Left colon (tissue), 2 donors: ENCODE measurements around the gene CCNYL1. TPM values are rescaled to one million over a fixed set of nuclear protein-coding genes. Genes with fewer than 3 reads are reported as not detected.
"Not testable (repeated sequence)": the region's sequence is repeated elsewhere in the genome, so short reads cannot be mapped to it uniquely, and the experiment has no call there.

ENCODE experiments used
- ATAC-seq: fragments of 200-7000 bp; cut with Tn5 transposase; one replicate; pipeline ENCODE4 v1.9.1; 2020; ENCODE audit warnings: mild to moderate bottlenecking, moderate library complexity
- DNase-seq, 2 donors: peaks; one replicate each; pipeline ENCODE4 v3.0.0-alpha.2; 2020
- intact Hi-C, 2 donors: fragments of 100-400 bp; cut with DNase I in 1 of 2; cut with micrococcal nuclease in 1 of 2; formaldehyde crosslinking; loops; one replicate each; pipeline versions ENCODE4 v1.11.2 to v1.14.0; 2022; cut with DNase I, micrococcal nuclease
- total RNA-seq, 2 donors: library from RNA; stranded (reverse); fragmentation: NEBNext Ultra II Directional; extraction: Animal tissue kit (Norgen Biotek cat#: 25700); gene quantifications; one replicate each; pipeline ENCODE4 v1.2.1, GENCODE V29; 2021
- donor health status: DM: no; HTN: no; CAD: no.
- donor health status: DM: yes; HTN: yes; CAD: no.

The CCNYL1 gene
- total RNA-seq, 2 donors from 2014 or later, result 38.6 to 51.4 TPM

- ATAC-seq, result no peak
- DNase-seq, result no peak
- intact Hi-C loops, result no loop called here
Observed at GRCh38 chr2:207754498-207755383, 43.3 kb downstream of the CCNYL1 start.

- ATAC-seq, result peak; percentile 63
- no peak for DNase-seq
- intact Hi-C loops, result no loop called here
Observed at GRCh38 chr2:207758025-207758424, 46.6 kb downstream of the CCNYL1 start.

GRCh38 chr2:207759890-207760289 is 48.5 kb downstream of the CCNYL1 start:
- ATAC-seq, result no peak
- intact Hi-C loops, result loop anchor here in 1 of 2 donors (10.0 kb wide), 1 partner anchor 215 kb away; no protein-coding TSS in a partner anchor
- DNase-seq, result no peak

GRCh38 chr2:207760453-207760852 is 49.0 kb downstream of the CCNYL1 start:
- intact Hi-C loops, result loop anchor here in 1 of 2 donors (10.0 kb wide), 1 partner anchor 214 kb away; no protein-coding TSS in a partner anchor
- DNase-seq (no peak), ATAC-seq (no peak)

- intact Hi-C loops, result loop anchor here in 1 of 2 donors (10.0 kb wide), 1 partner anchor 213 kb away; no protein-coding TSS in a partner anchor
- ATAC-seq, result peak; percentile 5
- DNase-seq, result not testable (repeated sequence)
Observed at GRCh38 chr2:207761426-207761825, 50.0 kb downstream of the CCNYL1 start.

GRCh38 chr2:207762146-207762545 is 50.7 kb downstream of the CCNYL1 start:
- no peak for ATAC-seq
- intact Hi-C loops, result loop anchor here in 1 of 2 donors (10.0 kb wide), 1 partner anchor 213 kb away; no protein-coding TSS in a partner anchor
- DNase-seq, result no peak

- DNase-seq, result no peak
- no peak for ATAC-seq
- intact Hi-C loops, result loop anchor here in 1 of 2 donors (10.0 kb wide), 1 partner anchor 211 kb away; no protein-coding TSS in a partner anchor
Observed at GRCh38 chr2:207763303-207763917, 52.0 kb downstream of the CCNYL1 start.

GRCh38 chr2:207764096-207764630 is 52.7 kb downstream of the CCNYL1 start:
- ATAC-seq (no peak), DNase-seq (no peak)
- intact Hi-C loops, result loop anchor here in 1 of 2 donors (10.0 kb wide), 1 partner anchor 211 kb away; no protein-coding TSS in a partner anchor

- peak; percentile 37 for ATAC-seq
- peak; percentile 45 to 79 for DNase-seq
- intact Hi-C loops, result loop anchor here (5.0 to 10.0 kb wide), 2 partner anchors 207 to 209 kb away; no protein-coding TSS in a partner anchor
Observed at GRCh38 chr2:207765547-207765946, 54.1 kb downstream of the CCNYL1 start.

- DNase-seq (no peak), ATAC-seq (no peak)
- intact Hi-C loops, result loop anchor here (5.0 to 10.0 kb wide), 2 partner anchors 206 to 209 kb away; no protein-coding TSS in a partner anchor
Observed at GRCh38 chr2:207766041-207766551, 54.7 kb downstream of the CCNYL1 start.

- DNase-seq (peak; percentile 40 to 52), ATAC-seq (no peak)
- intact Hi-C loops, result loop anchor here (5.0 to 10.0 kb wide), 2 partner anchors 205 to 208 kb away; no protein-coding TSS in a partner anchor
Observed at GRCh38 chr2:207766697-207767460, 55.4 kb downstream of the CCNYL1 start.

- intact Hi-C loops, result loop anchor here (5.0 to 10.0 kb wide), 2 partner anchors 205 to 207 kb away; no protein-coding TSS in a partner anchor
- ATAC-seq, result peak; percentile 32
- DNase-seq, result peak; percentile 75 to 81
Observed at GRCh38 chr2:207767461-207768167, 56.2 kb downstream of the CCNYL1 start.

- ATAC-seq (peak; percentile 7), DNase-seq (peak; percentile 56 to 69)
- intact Hi-C loops, result loop anchor here (5.0 to 10.0 kb wide), 2 partner anchors 204 to 206 kb away; no protein-coding TSS in a partner anchor
Observed at GRCh38 chr2:207768168-207768865, 56.9 kb downstream of the CCNYL1 start.

GRCh38 chr2:207768866-207769596 is 57.6 kb downstream of the CCNYL1 start:
- intact Hi-C loops, result loop anchor here (5.0 to 10.0 kb wide), 2 partner anchors 203 to 206 kb away; no protein-coding TSS in a partner anchor
- ATAC-seq (no peak), DNase-seq (peak; percentile 52 to 55)

- no peak for ATAC-seq
- intact Hi-C loops, result no loop called here
- peak; percentile 53 to 56 for DNase-seq
Observed at GRCh38 chr2:207770602-207771404, 59.4 kb downstream of the CCNYL1 start.
